Muscle of leg (tissue), 11 donors: ENCODE measurements around the gene PRKD1. TPM values are rescaled to one million over a fixed set of nuclear protein-coding genes. Genes with fewer than 3 reads are reported as not detected.

Experiments
- DNase-seq: peaks from one replicate; pipeline ENCODE4 v3.0.0; 2013
- H3K27ac ChIP-seq: one replicate; pipeline ENCODE4 v1.5.1; 2013; ENCODE audit warnings: mild to moderate bottlenecking, low read length, control low read depth
- H3K27me3 ChIP-seq: one replicate; pipeline ENCODE4 v1.6.1; 2013; ENCODE audit warnings: low read length; ENCODE audit not compliant: control insufficient read depth, insufficient read depth
- H3K36me3 ChIP-seq: one replicate; pipeline ENCODE4 v1.6.1; 2013; ENCODE audit warnings: low read length; ENCODE audit not compliant: control insufficient read depth, insufficient read depth
- H3K4me1 ChIP-seq: one replicate; pipeline ENCODE4 v1.6.1; 2013; ENCODE audit warnings: low read length; ENCODE audit not compliant: control insufficient read depth, insufficient read depth
- H3K4me3 ChIP-seq: one replicate; pipeline ENCODE4 v1.5.1; 2013; ENCODE audit warnings: low read length, control low read depth
- H3K9me3 ChIP-seq: replicated peaks from 2 replicates; pipeline ENCODE4 v1.6.1; 2013; ENCODE audit warnings: low read depth, low read length; ENCODE audit not compliant: control insufficient read depth
- WGBS: methylation state at CpG from one replicate; pipeline ENCODE4 v1.1.5; 2013; ENCODE audit warnings: missing lambda C conversion rate; ENCODE audit not compliant: insufficient coverage; 5-methylcytosine and 5-hydroxymethylcytosine counted together
- polyA plus RNA-seq, 8 donors: library from polyadenylated mRNA; unstranded; fragments of 120-200 nt; gene quantifications; one replicate each; pipeline versions ENCODE4 v1.2.1 to v1.2.3, GENCODE V29; 2013; ENCODE audit warnings: inconsistent platforms in 1 of 8, low replicate concordance in 1 of 8; ENCODE audit not compliant: insufficient read length in 8 of 8, insufficient read depth in 1 of 8
- total RNA-seq: library from RNA; stranded (reverse); fragments of 120-200 nt; gene quantifications from one replicate; pipeline ENCODE4 v1.2.4, GENCODE V29; 2013

The PRKD1 gene
- total and polyA plus RNA-seq, 9 donors, result 14.0 to 31.2 (median 22.4) TPM

DNA sequence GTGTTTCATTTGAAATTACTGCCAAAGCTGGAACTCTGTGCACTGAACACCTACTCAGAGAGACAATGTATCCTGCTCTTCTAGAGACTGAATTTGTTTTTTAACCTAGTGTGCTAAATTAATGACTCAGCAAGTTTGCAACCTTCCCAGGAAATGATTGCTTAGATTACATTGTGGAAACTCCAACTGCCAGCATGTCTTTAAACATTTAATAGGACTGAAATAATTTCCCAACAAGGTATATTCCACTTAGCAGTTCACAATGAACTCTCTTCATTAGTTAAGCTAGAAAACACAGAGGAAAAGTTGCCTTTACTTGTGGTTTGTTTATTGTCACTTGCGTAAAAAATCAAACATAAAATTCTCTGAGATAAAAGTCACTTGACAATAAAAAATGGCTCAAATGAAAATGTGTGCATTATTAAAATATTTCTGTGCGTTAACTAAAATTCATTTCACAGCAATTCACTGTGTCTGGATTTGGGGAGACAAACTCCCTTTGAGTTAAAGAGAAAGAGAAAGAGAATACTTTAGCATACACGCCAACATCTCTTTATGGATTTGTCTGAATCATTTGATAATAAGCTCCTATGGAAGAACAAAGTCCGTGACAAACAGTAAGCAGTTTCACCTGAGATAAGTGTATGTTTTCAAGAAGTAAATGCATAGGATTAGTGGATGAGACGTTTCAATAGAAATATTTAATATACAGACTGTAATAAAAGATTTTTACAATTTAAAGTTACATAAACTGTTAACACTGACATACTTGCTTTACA is 284.0 kb downstream of the PRKD1 start:
- Histone ChIP-seq H3K27me3 (no peaks in the 10 kb centered on the region), H3K4me1 (no peaks in the 10 kb centered on the region), H3K36me3 (no peaks in the 10 kb centered on the region), H3K27ac (no peak overlapping the region), H3K9me3 (peaks cover 19% of the 10 kb centered on the region), H3K4me3 (no peak overlapping the region)
- no CpG with 5 or more reads among the region's 5 CpGs for WGBS
- peak; percentile 41 for DNase-seq

DNA sequence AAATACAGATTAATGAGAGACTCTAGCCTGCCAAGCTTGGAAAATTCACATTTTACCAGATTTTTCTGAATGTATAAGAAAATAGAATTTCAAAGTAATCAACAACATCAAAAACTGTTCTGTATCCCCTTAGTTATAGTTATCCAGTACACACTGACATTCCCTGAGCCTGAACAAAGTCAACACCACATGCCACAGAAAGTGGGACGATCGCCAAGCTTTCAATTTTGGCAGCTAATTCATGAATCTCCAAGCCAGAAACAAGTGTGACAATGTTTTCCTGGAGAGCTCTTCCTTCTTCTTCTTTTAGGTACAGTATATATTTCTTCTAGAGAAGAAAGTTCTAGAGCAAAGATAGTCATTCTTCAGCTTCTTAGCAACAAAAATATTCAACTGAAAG is 290.2 kb downstream of the PRKD1 start:
- no peaks in the 10 kb centered on the region for H3K4me1 ChIP-seq
- no peaks in the 10 kb centered on the region for H3K9me3 ChIP-seq
- no peaks in the 10 kb centered on the region for H3K36me3 ChIP-seq
- no peak overlapping the region for H3K27ac ChIP-seq
- no peak overlapping the region for H3K4me3 ChIP-seq
- H3K27me3 ChIP-seq, result no peaks in the 10 kb centered on the region
- peak; percentile 74 for DNase-seq
- 50% methylated on average over 2 of the region's 2 CpGs for WGBS

DNA sequence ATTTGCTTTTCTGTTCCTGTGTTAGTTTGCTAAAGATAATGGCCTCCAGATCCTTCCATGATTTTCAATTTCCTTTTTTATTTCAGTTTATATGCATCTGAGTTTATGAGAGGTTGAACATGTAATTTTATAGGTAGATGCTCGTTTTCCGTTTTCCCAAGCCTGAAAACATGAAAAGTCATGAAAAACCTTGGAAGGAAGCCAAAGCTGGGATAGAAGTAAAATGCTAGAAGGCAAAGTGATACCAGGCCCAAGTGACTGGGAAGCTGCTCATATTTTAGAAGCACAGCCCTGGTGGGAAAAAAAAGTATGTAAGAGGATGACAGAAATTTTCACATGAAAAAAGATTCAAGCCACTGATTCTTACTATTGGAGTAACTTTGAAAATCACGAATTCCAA is 290.8 kb downstream of the PRKD1 start:
- Histone ChIP-seq H3K9me3 (no peaks in the 10 kb centered on the region), H3K36me3 (no peaks in the 10 kb centered on the region), H3K27ac (no peak overlapping the region), H3K27me3 (no peaks in the 10 kb centered on the region), H3K4me3 (no peak overlapping the region), H3K4me1 (no peaks in the 10 kb centered on the region)
- WGBS, result 48% methylated on average over 2 of the region's 3 CpGs
- peak; percentile 25 for DNase-seq

DNA sequence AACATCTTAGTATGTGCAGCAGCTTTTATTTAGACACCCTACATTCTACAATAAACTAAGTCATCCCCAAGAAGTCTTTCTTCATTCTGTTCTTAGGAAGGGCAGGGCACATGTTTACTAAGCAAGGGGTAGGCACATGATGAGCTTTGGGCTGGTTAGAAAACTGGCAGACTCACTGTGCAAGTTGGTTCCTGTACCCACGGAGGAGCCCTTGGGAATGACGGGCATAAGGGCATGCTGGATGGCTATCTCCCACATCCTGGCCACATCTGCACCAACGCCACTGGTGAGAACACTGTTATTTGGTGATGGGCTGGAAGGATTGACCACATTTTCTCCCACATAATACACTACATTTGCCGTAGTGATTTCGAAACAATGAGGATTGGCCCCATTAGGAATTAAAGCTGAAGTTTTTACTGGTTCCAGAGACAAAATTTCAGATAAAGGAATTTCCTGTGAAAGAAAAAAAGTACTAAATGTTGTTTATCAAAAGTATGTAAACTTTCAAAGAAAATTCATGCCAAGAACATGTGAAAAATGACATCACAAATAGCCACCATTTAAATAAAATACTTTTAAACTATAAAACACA is 297.0 kb downstream of the PRKD1 start:
- Histone ChIP-seq H3K9me3 (no peaks in the 10 kb centered on the region), H3K36me3 (no peaks in the 10 kb centered on the region), H3K27ac (no peak overlapping the region), H3K4me3 (no peak overlapping the region), H3K27me3 (no peaks in the 10 kb centered on the region), H3K4me1 (no peaks in the 10 kb centered on the region)
- no CpG with 5 or more reads among the region's 5 CpGs for WGBS
- no peak for DNase-seq

DNA sequence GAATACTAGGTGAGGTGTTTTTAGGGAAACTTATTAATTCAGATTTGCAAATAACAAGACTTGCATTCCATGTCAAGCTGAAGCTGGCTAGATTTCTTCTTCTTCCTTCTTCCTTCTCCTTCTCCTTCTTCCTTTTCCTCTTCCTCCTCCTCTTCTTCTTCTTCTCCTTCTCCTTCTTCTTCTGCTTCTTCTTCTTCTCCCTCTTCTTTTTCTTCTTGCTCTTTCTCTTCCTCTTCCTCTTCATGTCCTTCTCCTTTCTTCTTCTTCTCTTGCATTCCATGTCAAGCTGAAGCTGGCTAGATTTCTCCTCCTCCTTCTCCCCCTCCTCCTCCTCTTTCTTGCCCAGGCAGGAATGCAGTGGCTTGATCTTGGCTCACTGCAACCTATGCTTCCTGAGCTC is 297.8 kb downstream of the PRKD1 start:
- Histone ChIP-seq H3K4me1 (no peaks in the 10 kb centered on the region), H3K36me3 (no peaks in the 10 kb centered on the region), H3K9me3 (no peaks in the 10 kb centered on the region), H3K4me3 (no peak overlapping the region), H3K27me3 (no peaks in the 10 kb centered on the region), H3K27ac (no peak overlapping the region)
- no peak for DNase-seq

DNA sequence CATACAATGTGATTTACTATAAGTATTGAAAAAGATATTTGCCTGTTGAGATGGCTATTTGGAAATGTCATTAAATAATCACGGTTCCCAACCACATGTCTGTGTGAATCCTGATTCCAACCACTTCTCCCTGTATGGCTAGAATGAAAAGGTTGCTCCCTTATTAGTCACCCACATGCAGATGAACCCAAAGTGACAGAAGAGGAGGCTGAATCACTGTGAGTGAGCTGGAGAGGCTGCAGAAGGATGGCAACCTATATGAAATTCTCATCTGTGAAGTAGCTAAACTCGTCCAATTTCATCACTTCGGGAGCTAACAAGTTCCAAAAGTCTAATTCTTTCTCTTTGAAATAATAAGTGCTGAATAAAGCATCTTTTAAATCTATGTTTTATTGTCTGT is 300.5 kb downstream of the PRKD1 start:
- Histone ChIP-seq H3K27ac (no peak overlapping the region), H3K4me1 (no peaks in the 10 kb centered on the region), H3K36me3 (no peaks in the 10 kb centered on the region), H3K4me3 (no peak overlapping the region), H3K9me3 (no peaks in the 10 kb centered on the region), H3K27me3 (no peaks in the 10 kb centered on the region)
- peak; percentile 20 for DNase-seq
- WGBS, result no CpG with 5 or more reads among the region's 3 CpGs

DNA sequence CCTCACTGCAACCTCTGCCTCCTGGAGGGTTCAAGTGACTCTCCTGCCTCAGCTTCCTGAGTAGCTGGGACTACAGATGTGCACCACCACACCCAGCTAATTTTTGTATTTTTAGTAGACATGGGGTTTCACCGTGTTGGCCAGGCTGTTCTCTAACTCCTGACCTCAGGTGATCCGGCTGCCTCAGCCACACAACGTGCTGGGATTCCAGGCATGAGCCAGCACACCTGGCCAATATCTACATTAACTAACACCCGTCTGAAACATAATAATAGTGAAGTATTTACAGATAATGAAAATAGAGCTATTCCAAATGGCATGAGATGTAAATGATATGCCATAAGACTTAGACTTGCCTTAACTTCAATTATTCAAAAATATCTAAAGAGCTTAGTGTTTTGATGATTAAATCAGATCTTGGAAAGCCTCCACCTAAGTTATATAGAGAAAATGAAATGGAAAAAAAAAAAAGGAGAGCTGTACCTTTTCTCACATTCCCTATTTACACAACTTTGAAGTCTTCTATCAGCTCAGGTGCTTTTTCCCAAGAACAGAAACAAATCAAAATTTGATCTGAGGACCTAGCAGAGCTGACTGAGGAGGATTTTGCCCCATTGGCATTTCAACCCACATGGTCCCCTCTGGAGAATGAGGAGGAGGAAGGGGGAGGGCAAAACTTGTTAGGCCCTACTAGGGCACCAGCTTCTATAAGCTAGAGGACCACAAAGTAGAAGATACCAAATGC is 309.2 kb downstream of the PRKD1 start:
- Histone ChIP-seq H3K27ac (no peak overlapping the region), H3K36me3 (no peaks in the 10 kb centered on the region), H3K9me3 (peaks cover 6% of the 10 kb centered on the region), H3K27me3 (no peaks in the 10 kb centered on the region), H3K4me1 (no peaks in the 10 kb centered on the region), H3K4me3 (no peak overlapping the region)
- WGBS, result no CpG with 5 or more reads among the region's 4 CpGs
- no peak for DNase-seq

DNA sequence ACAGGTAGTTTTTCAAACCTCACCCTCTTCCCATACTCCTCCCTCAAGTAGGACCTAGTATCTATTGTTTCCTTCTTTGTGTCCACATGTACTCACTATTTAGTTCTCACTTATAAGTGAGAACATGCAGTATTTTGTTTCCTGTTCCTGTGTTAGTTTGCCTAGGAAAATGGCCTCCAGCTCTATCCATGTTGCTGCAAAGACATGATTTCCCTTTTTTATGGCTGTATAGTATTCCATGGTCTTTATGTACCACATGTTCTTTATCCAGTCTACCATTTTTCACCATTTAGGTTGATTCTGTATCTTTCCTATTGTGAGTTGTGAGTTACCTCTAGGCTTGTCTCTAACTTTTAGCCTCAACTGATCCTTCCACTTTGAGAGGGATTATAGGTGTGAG is 310.7 kb downstream of the PRKD1 start:
- Histone ChIP-seq H3K36me3 (no peaks in the 10 kb centered on the region), H3K27ac (no peak overlapping the region), H3K9me3 (peaks cover 6% of the 10 kb centered on the region), H3K4me1 (no peaks in the 10 kb centered on the region), H3K27me3 (no peaks in the 10 kb centered on the region), H3K4me3 (no peak overlapping the region)
- DNase-seq, result no peak

DNA sequence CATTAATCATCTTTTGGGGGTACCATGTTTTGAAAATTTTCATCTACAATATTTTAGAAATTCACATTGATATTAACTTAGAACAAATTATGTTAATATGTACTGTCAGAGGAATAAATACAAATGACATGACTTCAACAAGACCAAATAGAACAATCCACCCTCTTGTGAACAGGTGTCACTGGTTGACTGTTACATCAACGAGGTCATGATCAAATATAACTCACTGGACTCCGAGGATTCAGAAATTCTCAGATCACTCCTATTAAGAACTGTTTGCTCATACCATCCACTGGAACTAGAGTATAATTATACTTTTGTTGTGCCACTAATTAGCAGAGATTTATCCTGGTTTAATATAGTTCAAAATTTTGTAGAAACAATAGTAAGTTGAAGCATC is 318.8 kb downstream of the PRKD1 start:
- no peak overlapping the region for H3K27ac ChIP-seq
- no peaks in the 10 kb centered on the region for H3K27me3 ChIP-seq
- no peaks in the 10 kb centered on the region for H3K9me3 ChIP-seq
- no CpG with 5 or more reads among the region's 2 CpGs for WGBS
- H3K4me1 ChIP-seq, result no peaks in the 10 kb centered on the region
- no peak overlapping the region for H3K4me3 ChIP-seq
- DNase-seq, result peak; percentile 8
- no peaks in the 10 kb centered on the region for H3K36me3 ChIP-seq

DNA sequence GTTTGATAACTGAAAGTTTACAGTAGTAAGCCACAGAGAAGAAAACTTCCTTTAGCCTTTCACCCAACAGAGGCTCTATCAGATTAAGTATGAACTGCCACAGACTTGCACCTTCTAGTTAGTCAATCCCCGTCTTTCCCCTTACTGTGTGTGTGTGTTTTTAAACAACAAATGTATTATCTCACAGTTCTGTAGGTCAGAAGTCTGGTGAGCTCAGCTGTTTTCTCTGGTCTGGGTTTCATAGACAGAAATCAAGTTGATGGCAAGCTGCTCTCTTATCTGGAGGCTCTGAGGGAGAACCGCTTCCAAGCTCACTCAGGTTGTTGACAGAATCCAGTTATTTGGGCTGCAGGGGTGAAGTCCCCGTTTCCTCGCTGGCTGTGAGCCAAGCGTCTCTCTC is 320.5 kb downstream of the PRKD1 start:
- WGBS, result 83% methylated on average over 2 of the region's 5 CpGs

More for the DNA sequence above, 320.5 kb downstream of the PRKD1 start:
- no peak overlapping the region for H3K27ac ChIP-seq
- H3K4me3 ChIP-seq, result no peak overlapping the region
- no peak for DNase-seq
- H3K36me3 ChIP-seq, result no peaks in the 10 kb centered on the region
- H3K9me3 ChIP-seq, result no peaks in the 10 kb centered on the region
- H3K27me3 ChIP-seq, result no peaks in the 10 kb centered on the region
- H3K4me1 ChIP-seq, result no peaks in the 10 kb centered on the region
